GM18858 (cell line): ENCODE measurements around the gene FLT4.

ENCODE experiments used
- ATAC-seq: cut with Tn5 transposase; IDR thresholded peaks from one replicate; pipeline ENCODE4 v1.9.1; 2021; ENCODE audit not compliant: unreplicated experiment

Gene FLT4

GRCh38 chr5:180609386-180609785 lies 40.0 kb downstream of the FLT4 start:
- no peak for ATAC-seq

GRCh38 chr5:180608572-180609310 lies 40.7 kb downstream of the FLT4 start:
- no peak for ATAC-seq

- no peak for ATAC-seq
Measured at GRCh38 chr5:180607861-180608571, 41.4 kb downstream of the FLT4 start.

- ATAC-seq: no peak
Measured at GRCh38 chr5:180606215-180606785, 43.1 kb downstream of the FLT4 start.

- no peak for ATAC-seq
Measured at GRCh38 chr5:180605554-180606214, 43.7 kb downstream of the FLT4 start.

GRCh38 chr5:180604271-180604670 lies 45.1 kb downstream of the FLT4 start:
- ATAC-seq: no peak

- no peak for ATAC-seq
Measured at GRCh38 chr5:180603076-180603594, 46.3 kb downstream of the FLT4 start.

GRCh38 chr5:180602481-180603075 lies 46.8 kb downstream of the FLT4 start:
- ATAC-seq: no peak

GRCh38 chr5:180601591-180602480 lies 47.6 kb downstream of the FLT4 start:
- ATAC-seq: no peak

GRCh38 chr5:180600554-180601041 lies 48.8 kb downstream of the FLT4 start:
- no peak for ATAC-seq

- no peak for ATAC-seq
Measured at GRCh38 chr5:180599981-180600553, 49.3 kb downstream of the FLT4 start.

GRCh38 chr5:180599590-180599914 lies 49.8 kb downstream of the FLT4 start:
- ATAC-seq: no peak

- no peak for ATAC-seq
Measured at GRCh38 chr5:180598797-180599589, 50.4 kb downstream of the FLT4 start.

- no peak for ATAC-seq
Measured at GRCh38 chr5:180598316-180598701, 51.1 kb downstream of the FLT4 start.

GRCh38 chr5:180596668-180597231 lies 52.6 kb downstream of the FLT4 start:
- ATAC-seq: no peak

GRCh38 chr5:180596115-180596667 lies 53.2 kb downstream of the FLT4 start:
- no peak for ATAC-seq

GRCh38 chr5:180595381-180596114 lies 53.9 kb downstream of the FLT4 start:
- ATAC-seq: no peak

GRCh38 chr5:180595046-180595379 lies 54.4 kb downstream of the FLT4 start:
- ATAC-seq: no peak
